Measurements from ENCODE around the gene SEMA5A.

DNA sequence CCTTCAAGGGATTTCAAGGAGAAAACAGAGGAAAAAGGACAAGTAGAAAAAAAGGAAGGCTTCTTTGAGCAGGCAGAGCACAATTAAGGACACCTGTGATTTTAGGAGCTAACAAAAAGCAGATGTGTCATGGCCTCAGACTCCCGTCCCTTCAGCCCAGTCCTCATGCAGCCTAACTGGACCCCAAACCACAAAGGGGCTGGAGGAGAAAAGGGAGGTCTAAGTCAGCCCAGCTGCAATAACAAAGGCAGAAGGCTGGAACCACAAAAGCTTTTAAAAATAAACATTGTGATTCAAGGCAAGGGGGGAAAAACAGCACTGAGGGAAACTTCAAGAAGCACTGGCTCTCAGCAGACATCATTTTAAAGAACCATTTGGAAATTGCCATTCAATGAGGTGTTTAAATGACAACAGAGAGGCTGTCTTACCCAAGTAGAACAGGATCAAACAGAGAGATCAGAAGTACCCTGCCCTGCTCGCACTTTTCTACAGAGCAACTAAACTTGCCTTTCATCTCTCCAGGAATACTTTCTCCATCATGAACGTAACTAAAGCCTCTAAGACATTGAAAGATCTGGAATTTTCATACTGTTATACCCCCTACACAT lies 89.3 kb downstream of the SEMA5A start:
- TF ChIP-seq ZNF335 (tag by site-specific recombination; conservative IDR thresholded peaks at IDR 0.05) (no peak), ZXDB (tag by site-specific recombination; IDR thresholded peaks at IDR 0.05) (no peak), PBX3 (CRISPR knock-in tag; IDR thresholded peaks at IDR 0.05) (no peak), CTCF (tag by site-specific recombination; IDR thresholded peaks at IDR 0.05) (no peak), SP2 (tag by site-specific recombination; IDR thresholded peaks at IDR 0.05) (no peak), BCL11B (tag by site-specific recombination; IDR thresholded peaks at IDR 0.05; ENCODE audit: low read depth) (no peak), ZNF600 (tag by site-specific recombination; IDR thresholded peaks at IDR 0.05) (no peak), ZNF140 (tag by site-specific recombination; IDR thresholded peaks at IDR 0.05) (no peak), ZNF561 (tag by site-specific recombination; IDR thresholded peaks at IDR 0.05; ENCODE audit: borderline replicate concordance) (no peak)
